Parathyroid adenoma (tissue), 2 donors: ENCODE data around the gene NKX3-2.
"Not testable (repeated sequence)": the region's sequence is repeated elsewhere in the genome, so short reads cannot be mapped to it uniquely, and the experiment has no call there.

Source experiments
- H2AFZ ChIP-seq: fragments of 300-600 bp; sonication (generic); one replicate; pipeline ENCODE4 v1.7.0; 2017; ENCODE audit warnings: antibody characterized with exemption, mild to moderate bottlenecking
- H3K27ac ChIP-seq: fragments of 300-600 bp; sonication (generic); one replicate; pipeline ENCODE4 v1.7.0; 2017
- H3K27me3 ChIP-seq: fragments of 300-600 bp; sonication (generic); one replicate; pipeline ENCODE4 v1.7.0; 2017; ENCODE audit warnings: low read length; ENCODE audit not compliant: control insufficient read depth, insufficient read depth
- H3K36me3 ChIP-seq: fragments of 300-600 bp; sonication (generic); one replicate; pipeline ENCODE4 v1.7.0; 2017; ENCODE audit warnings: low read length; ENCODE audit not compliant: control insufficient read depth, insufficient read depth
- H3K4me1 ChIP-seq: fragments of 300-600 bp; sonication (generic); one replicate; pipeline ENCODE4 v1.7.0; 2017; ENCODE audit warnings: control low read depth
- H3K4me2 ChIP-seq: fragments of 300-600 bp; sonication (generic); one replicate; pipeline ENCODE4 v1.7.0; 2017; ENCODE audit warnings: low read length
- H3K4me3 ChIP-seq: fragments of 300-600 bp; sonication (generic); one replicate; pipeline ENCODE4 v1.7.0; 2017; ENCODE audit warnings: low read depth, low read length
- H3K79me2 ChIP-seq: fragments of 300-600 bp; sonication (generic); one replicate; pipeline ENCODE4 v1.7.0; 2017; ENCODE audit warnings: control low read depth
- H3K9ac ChIP-seq: fragments of 300-600 bp; sonication (generic); one replicate; pipeline ENCODE4 v1.7.0; 2017; ENCODE audit warnings: mild to moderate bottlenecking
- H3K9me3 ChIP-seq: fragments of 300-600 bp; sonication (generic); one replicate; pipeline ENCODE4 v1.7.0; 2017; ENCODE audit warnings: low read length; ENCODE audit not compliant: control insufficient read depth
- CTCF ChIP-seq: fragments of 300-600 bp; sonication (generic); IDR thresholded peaks from one replicate; pipeline ENCODE4 v1.7.0; 2017; ENCODE audit warnings: antibody characterized with exemption, mild to moderate bottlenecking
- donor health status: primary hyperparathyroidism.

The NKX3-2 gene

DNA sequence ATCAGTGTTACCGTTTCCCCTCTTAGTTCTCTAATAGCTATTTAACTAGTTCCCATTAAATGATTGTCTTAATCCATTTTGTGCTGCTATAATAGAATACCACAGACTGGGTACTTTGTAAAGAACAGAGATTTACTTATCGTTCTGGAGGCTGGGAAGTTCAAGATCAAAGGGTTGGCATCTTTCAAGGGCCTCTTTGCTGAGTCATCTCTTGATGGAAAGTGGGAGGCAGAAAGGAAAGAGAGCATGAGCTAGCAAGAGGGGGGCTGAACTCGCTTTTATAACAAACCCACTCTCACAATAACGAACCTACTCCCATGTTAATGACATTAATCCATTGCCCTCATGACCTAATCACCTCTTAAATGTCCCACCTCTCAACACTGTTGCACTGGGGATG is 17.4 kb upstream of the NKX3-2 start:
- Histone ChIP-seq H3K9me3 (no peaks in the 10 kb centered on the region), H3K4me3 (no peak overlapping the region), H3K36me3 (no peaks in the 10 kb centered on the region), H3K4me1 (no peaks in the 10 kb centered on the region), H3K27me3 (no peaks in the 10 kb centered on the region), H3K79me2 (no peaks in the 10 kb centered on the region), H3K9ac (no peak overlapping the region), H2AFZ (no peak overlapping the region), H3K4me2 (no peak overlapping the region), H3K27ac (no peak overlapping the region)
- TF ChIP-seq CTCF = no peak

DNA sequence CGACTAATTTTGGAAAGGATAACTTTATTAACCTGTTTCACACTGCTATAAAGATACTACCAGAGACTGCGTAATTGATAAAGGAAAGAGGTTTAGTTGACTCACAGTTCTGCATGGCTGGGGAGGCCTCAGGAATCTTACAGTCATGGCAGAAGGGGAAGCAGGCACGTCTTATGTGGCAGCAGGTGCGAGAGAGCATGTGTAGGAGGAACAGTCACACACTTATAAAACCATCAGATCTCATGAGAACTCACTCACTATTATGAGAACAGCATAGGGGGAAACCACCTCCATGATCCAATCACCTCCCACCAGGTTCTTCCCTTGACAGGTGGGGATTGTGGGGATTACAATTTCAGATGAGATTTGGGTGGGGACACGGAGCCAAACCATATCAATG is 15.8 kb upstream of the NKX3-2 start:
- not testable (repeated sequence) for H3K9me3 ChIP-seq, H3K4me2 ChIP-seq, H3K27me3 ChIP-seq, H3K4me1 ChIP-seq, H3K79me2 ChIP-seq, H3K36me3 ChIP-seq, H2AFZ ChIP-seq, H3K9ac ChIP-seq, H3K4me3 ChIP-seq, H3K27ac ChIP-seq

DNA sequence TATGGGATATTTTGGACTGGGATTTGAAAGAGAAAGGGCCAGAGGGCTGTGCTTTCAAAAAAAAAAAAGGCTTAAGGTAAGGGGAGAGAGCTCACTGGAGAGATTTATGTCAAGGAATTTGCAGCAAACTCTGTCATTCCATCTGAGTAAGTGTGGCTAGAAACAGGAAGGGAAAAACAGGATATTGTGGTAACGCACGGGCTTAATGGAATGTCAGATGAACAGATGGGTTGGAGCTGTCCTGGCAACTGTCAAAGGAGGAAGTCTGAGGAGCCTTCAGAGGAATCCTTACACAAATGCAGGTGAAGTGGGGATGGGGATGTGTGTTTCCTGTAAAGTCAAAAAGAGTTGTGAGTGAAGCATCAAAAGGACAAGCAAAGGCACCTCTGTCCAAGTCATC is 15.1 kb upstream of the NKX3-2 start:
- Histone ChIP-seq H3K36me3 (no peaks in the 10 kb centered on the region), H3K79me2 (no peaks in the 10 kb centered on the region), H3K9ac (no peak overlapping the region), H3K4me1 (no peaks in the 10 kb centered on the region), H3K4me2 (no peak overlapping the region), H3K4me3 (no peak overlapping the region), H2AFZ (no peak overlapping the region), H3K27ac (no peak overlapping the region), H3K27me3 (no peaks in the 10 kb centered on the region), H3K9me3 (no peaks in the 10 kb centered on the region)
- TF ChIP-seq CTCF = no peak

DNA sequence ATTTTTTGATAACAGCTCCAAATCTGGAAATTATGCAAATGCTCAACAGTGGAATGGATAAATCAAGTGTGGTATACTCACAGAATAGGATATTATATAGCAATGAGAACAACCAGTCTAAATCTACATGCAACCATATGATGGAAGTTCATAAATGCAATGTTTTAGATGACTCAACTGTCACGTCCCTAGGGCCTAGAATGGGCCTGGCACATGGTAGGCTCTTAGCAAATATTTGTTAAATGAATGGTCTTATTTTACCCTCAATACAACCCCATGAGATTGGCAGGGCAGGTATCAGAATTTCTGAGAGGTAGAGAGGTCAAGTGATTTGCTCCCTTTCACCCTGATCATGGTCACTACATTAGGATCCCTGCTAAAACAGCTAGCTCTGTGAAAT is 14.6 kb upstream of the NKX3-2 start:
- no peak overlapping the region for H3K4me3 ChIP-seq
- no peaks in the 10 kb centered on the region for H3K79me2 ChIP-seq
- TF ChIP-seq CTCF = no peak
- H3K4me2 ChIP-seq = no peak overlapping the region
- no peak overlapping the region for H3K9ac ChIP-seq
- H3K27ac ChIP-seq = no peak overlapping the region
- no peaks in the 10 kb centered on the region for H3K4me1 ChIP-seq
- H3K9me3 ChIP-seq = no peaks in the 10 kb centered on the region
- no peak overlapping the region for H2AFZ ChIP-seq
- H3K27me3 ChIP-seq = no peaks in the 10 kb centered on the region
- no peaks in the 10 kb centered on the region for H3K36me3 ChIP-seq

- no peak overlapping the region for H3K4me3 ChIP-seq
- H3K9ac ChIP-seq = no peak overlapping the region
- no peak overlapping the region for H2AFZ ChIP-seq
- H3K4me1 ChIP-seq = no peaks in the 10 kb centered on the region
- no peak overlapping the region for H3K27ac ChIP-seq
- no peak for TF ChIP-seq CTCF
- H3K36me3 ChIP-seq = no peaks in the 10 kb centered on the region
- no peaks in the 10 kb centered on the region for H3K79me2 ChIP-seq
- no peaks in the 10 kb centered on the region for H3K9me3 ChIP-seq
- H3K4me2 ChIP-seq = no peak overlapping the region
- no peaks in the 10 kb centered on the region for H3K27me3 ChIP-seq
Observed at GRCh38 chr4:13555325-13555724, 11.0 kb upstream of the NKX3-2 start.
